DMS 273 (cell line): ENCODE results near the gene MRPL54.
"Not testable (repeated sequence)": the region's sequence is repeated elsewhere in the genome, so short reads cannot be mapped to it uniquely, and the experiment has no call there.

Experiments
- DNase-seq: peaks from one replicate; lab custom pipeline; 2025; ENCODE audit not compliant: unreplicated experiment; lab: John Stamatoyannopoulos, UW

Gene MRPL54

DNA sequence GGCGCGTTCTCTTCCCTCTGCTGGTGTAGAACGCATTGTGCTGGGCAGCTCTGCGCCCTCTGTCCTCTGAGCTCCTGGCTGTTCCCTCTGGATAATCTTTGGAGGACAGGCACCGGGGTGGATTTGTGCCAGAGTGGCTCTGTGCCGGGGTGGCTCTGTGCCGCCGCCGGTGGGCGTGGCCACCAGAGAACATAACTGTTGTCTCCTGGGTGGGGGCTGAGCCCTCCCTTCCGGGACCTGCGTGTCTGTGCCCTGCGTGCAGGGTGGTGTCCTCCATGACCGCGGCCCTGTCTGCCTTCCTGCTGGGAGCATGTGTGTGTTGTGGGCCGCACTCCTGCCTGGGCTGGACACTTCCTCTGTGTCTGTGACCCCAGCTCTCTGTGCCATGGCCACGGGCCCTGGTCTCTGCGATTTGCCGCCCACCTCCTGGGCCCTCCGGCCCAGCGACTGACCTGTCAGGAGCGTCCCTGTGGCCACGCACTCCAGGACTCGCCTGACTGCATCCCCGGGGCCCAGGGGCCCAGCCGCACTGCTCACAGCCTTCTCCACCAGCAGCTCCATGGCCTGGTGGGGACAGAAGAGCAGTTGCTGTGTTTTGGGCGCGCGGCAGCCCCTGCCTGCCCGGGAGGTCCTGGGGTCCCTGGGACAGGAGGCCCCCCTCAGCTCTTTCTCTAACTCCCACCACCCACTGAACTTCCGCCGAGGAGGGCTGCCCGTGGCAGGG is 46.1 kb downstream of the MRPL54 start:
- DNase-seq, result no peak

DNA sequence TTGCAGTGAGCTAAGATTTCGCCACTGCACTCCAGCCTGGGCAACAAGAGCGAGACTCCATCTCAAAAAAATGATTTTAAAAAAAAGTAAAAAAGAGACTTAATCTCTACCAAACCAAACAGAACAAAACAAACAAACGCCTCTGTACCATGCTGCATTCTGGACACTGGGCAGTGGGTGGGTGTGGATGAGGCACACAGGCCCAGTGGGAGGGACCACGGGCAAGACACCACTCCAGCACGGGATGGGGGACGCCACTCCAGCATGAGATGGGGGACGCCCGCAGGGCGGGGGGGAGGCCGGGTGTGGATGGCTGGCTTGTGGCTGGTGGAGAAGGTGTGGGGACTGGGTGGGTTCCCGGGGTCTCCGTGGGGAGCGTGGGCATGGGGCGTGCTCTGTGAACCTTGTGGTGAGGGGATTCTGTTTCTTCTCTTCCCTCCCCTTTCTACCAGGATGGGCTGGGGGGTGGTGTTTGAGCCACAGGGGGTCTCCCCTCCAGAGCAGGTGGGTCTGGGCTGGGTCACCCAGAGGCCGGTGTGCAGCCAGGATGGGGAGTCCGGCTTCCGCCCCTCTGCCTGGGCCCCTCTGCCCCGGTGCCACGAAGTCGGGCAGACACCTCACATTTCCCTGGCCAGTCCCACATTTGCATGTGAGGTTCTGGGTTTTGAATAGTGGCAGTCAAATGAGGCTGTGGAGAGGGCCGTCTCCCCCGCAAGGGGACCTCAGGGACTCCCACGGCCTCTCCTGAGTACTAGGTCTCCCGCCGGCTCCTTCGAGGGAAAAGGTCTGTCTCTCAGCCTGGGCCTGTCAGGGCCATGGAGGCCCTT is 47.6 kb downstream of the MRPL54 start:
- DNase-seq, result no peak

DNA sequence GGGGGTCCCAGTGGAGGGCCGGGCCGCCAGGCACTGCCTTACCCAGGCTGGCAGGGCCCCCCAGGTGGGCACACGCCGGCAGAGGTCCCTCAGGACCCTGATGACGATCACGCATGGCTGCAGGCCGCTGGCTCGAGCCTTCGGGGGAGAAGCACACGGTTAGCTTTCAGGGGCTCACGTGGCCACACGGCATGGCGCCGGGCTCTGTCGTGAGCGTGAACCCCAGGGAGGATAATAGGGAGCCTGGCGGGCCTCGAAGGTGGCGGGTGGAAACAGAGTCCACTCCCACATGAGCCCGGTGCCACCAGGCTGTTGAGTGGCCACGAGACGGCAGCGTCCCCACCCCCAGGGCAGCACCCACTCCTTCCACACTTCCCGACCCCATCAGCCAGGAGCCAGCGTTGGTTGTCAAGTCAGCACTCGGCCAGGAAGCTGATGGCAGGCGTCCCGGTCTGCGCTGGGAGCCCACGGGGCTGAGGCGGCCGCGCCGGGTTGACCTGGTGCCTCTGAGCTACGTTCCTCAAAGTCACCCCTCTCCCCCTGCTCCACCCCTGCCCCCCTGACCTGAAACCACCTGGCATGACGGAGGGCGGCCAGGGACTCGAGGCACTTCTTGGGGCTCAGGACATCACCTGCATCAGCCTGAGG is 48.4 kb downstream of the MRPL54 start:
- no peak for DNase-seq

DNA sequence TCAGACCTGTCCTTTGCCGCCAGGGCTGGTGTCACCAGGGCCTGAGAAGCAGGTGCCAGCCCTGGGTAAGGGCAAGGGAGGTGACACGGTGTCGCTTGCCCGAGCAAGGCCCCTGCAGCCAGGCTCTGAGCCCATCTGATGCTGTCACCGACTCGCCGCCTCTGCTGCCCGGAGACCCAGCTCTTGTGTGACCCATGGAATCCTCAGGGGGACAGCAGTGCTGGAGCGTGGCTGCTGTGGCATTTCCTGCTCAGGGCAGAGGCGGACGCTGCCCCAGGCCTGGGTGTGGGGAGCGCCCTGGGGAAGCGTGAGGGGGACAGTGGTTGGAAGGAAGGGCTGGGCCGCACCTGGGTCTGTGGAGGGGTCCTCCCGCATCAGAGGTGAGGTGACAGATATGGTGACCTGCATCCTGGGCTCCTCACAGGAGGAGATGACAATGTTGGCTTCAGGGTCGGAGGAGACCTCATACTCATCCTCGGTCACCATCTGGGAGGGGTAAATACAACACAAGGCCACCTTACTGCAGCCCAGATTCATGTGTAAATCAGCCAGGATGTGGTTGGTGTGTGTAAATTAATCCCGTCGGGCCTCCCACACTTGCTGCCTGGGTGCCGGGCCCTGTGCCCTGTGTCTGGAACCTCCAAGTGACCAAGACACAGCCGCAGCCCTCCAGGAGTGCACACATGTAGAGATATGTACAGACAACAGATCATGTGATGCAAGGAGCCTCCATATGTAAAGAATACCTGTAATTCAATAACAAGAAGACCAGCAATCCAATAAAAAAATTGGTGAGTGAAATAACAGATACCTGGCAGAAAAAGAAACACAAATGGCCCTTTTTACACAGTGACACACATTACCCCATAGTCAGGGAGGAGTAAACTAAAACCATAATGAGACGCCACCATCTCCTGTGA is 51.3 kb downstream of the MRPL54 start:
- DNase-seq, result no peak

DNA sequence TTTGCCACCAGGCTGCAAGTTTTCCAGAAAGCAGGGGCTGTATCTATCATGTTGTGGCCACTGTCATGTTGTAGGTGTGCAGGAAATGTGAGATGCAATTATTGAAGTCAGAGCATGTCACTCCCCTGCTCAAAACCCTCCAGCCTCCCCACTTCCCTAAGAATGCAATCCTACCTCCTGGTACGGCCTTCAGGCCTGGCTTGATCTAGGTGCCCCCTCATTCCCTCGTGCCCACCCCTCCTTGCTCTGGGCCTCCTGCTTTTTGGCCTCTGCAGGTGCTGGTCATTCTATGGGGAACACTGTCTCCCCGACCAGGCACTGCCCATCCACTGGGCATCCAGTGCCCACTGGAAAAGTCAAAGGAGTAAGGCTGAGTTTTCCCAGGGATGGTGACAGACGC is 52.2 kb downstream of the MRPL54 start:
- no peak for DNase-seq

DNA sequence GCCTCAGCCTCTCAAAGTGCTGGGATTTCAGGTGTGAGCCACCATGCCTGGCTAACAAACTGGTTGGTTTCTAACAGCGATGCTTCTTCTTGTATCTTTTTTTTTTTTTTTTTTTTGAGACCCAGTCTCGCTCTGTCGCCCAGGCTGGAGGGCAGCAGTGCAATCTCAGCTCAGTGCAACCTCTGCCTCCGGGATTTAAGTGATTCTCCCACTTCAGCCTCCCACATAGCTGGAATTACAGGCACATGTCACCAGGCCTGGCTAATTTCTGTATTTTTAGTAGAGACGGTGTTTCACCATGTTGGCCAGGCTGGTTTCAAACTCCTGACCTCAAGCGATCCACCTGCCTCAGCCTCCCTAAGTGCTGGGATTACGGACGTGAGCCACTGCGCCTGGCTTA is 53.7 kb downstream of the MRPL54 start:
- not testable (repeated sequence) for DNase-seq

DNA sequence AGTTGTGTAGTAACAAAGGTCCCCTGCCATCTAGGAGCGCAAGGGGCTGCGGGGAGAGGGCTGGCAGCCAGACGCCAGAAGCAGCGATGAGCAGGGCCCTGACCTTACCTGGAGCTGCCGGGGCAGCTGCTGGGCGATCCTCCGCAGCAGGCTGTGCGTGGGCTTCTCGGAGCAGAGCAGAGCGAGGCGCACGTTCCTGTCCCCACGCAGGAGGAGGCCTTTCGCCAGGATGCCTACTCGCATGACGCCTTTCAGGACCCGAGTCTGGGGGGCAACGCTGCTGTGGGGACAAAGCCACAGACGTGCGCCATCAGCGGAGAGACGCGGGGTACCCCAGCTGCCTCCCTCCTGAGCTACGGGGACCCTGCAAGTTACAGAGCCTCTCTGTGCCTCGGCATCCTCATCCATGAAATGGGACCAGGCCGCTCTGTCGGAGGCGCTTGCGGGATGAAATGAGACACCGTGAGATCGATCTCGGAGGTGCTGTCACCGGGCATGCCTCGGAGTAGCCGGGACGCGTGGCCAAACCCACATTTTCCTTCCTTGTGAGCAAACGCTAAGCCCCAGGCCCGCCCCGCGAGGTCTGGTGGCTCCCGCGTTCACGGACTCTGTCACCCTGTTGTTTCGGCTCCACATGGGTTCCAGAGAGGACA is 54.2 kb downstream of the MRPL54 start:
- no peak for DNase-seq
